ENCODE results near the gene CELF4.

- TF ChIP-seq CTCF (IDR thresholded peaks at IDR 0.05; ENCODE audit: low read depth, low read length, poor library complexity, severe bottlenecking) (no peak), EZH2phosphoT487 (IDR thresholded peaks at IDR 0.05; ENCODE audit: borderline replicate concordance, low read length) (no peak)
Measured at GRCh38 chr18:37492952-37493351, 72.6 kb downstream of the CELF4 start.
